GM19463 (cell line): Measurements from ENCODE around the gene PLXDC2.
A peak's percentile ranks its signal among the peaks of the same experiment; 100 is the strongest.

Experiments used
- ATAC-seq: cut with Tn5 transposase; IDR thresholded peaks from one replicate; pipeline ENCODE4 v1.9.1; 2021; ENCODE audit warnings: mild to moderate bottlenecking, moderate library complexity; ENCODE audit not compliant: unreplicated experiment

PLXDC2 gene

GRCh38 chr10:20247891-20248708 lies 431.9 kb downstream of the PLXDC2 start:
- no peak for ATAC-seq

- no peak for ATAC-seq
These were observed 437.8 kb downstream of the PLXDC2 start for GRCh38 chr10:20254078-20254477.

- no peak for ATAC-seq
These were observed 438.3 kb downstream of the PLXDC2 start for GRCh38 chr10:20254497-20254896.

- peak; percentile 14 for ATAC-seq
These were observed 440.7 kb downstream of the PLXDC2 start for GRCh38 chr10:20256969-20257368.

GRCh38 chr10:20257422-20257821 lies 441.2 kb downstream of the PLXDC2 start:
- ATAC-seq = peak; percentile 83

GRCh38 chr10:20265146-20265545 lies 448.9 kb downstream of the PLXDC2 start:
- ATAC-seq = no peak

GRCh38 chr10:20267734-20268133 lies 451.5 kb downstream of the PLXDC2 start:
- ATAC-seq = no peak

- ATAC-seq = no peak
These were observed 455.3 kb downstream of the PLXDC2 start for GRCh38 chr10:20271490-20271889.

- no peak for ATAC-seq
These were observed 456.4 kb downstream of the PLXDC2 start for GRCh38 chr10:20272608-20273007.

GRCh38 chr10:20274571-20274970 lies 458.3 kb downstream of the PLXDC2 start:
- no peak for ATAC-seq

- ATAC-seq = no peak
These were observed 460.1 kb downstream of the PLXDC2 start for GRCh38 chr10:20276127-20276979.

GRCh38 chr10:20277820-20278219 lies 461.6 kb downstream of the PLXDC2 start:
- ATAC-seq = no peak

- no peak for ATAC-seq
These were observed 465.3 kb downstream of the PLXDC2 start for GRCh38 chr10:20281579-20281978.

GRCh38 chr10:20287586-20287985 lies 471.4 kb downstream of the PLXDC2 start:
- no peak for ATAC-seq

- no peak for ATAC-seq
These were observed 471.8 kb downstream of the PLXDC2 start for GRCh38 chr10:20288060-20288459.

GRCh38 chr10:20289070-20289828 lies 473.0 kb downstream of the PLXDC2 start:
- no peak for ATAC-seq

- no peak for ATAC-seq
These were observed 482.2 kb downstream of the PLXDC2 start for GRCh38 chr10:20298417-20298816.

- ATAC-seq = no peak
These were observed 483.0 kb downstream of the PLXDC2 start for GRCh38 chr10:20299034-20299736.

- no peak for ATAC-seq
These were observed 484.5 kb downstream of the PLXDC2 start for GRCh38 chr10:20300735-20301134.

- ATAC-seq = no peak
These were observed 485.8 kb downstream of the PLXDC2 start for GRCh38 chr10:20302033-20302432.
